Medulla oblongata (tissue), 1 donor: ENCODE results near the gene MEGF11.

Experiments used
- DNase-seq: peaks from one replicate; pipeline ENCODE4 v3.0.0-alpha.2; 2015; ENCODE audit errors: extremely low spot score

Gene MEGF11

GRCh38 chr15:65947041-65947440, 306.5 kb downstream of the MEGF11 start:
- DNase-seq = no peak

GRCh38 chr15:65945616-65946015, 307.9 kb downstream of the MEGF11 start:
- no peak for DNase-seq

DNA sequence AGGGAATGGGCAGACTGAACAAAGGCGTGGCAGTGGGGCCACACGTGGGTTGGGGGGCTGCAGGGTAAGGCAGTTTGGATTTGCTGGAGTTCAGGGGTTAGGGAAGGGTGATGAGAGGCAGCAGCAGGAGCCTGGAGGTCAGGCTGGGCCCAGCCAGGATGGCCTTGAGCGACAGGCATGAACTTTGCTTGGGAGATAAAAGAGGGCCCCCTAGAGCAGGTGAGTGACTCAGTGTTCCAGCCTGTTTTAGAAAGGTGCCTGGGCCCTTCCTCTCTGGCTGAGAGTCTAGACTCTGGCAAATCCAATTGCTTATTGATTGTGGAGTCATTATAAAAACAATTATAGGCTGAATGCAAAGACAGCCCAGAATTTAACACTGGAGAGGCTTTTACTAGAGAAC, 309.1 kb downstream of the MEGF11 start:
- no peak for DNase-seq

DNA sequence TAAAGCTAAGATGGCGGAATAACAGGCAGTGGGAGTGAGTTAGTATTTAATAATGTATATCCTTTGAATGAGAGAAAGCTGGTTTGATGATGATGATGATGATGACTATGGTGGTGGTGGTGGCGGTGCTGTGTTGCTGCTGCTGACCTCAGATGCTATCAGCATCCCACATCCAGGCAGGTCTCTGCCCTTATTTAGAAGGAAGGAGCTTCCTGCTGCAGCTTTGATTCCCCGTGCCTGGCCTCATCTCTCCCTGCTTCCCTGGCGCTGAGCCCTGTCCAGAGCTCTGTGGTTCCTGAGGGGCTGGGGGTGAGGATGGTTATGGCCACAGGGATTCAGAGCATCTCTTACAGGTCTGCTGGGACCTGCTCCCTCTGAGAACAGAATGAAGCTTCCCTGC, 311.1 kb downstream of the MEGF11 start:
- no peak for DNase-seq

GRCh38 chr15:65940618-65940909, 313.0 kb downstream of the MEGF11 start:
- no peak for DNase-seq

GRCh38 chr15:65939901-65940617, 313.5 kb downstream of the MEGF11 start:
- no peak for DNase-seq

GRCh38 chr15:65938604-65939003, 314.9 kb downstream of the MEGF11 start:
- DNase-seq = no peak

DNA sequence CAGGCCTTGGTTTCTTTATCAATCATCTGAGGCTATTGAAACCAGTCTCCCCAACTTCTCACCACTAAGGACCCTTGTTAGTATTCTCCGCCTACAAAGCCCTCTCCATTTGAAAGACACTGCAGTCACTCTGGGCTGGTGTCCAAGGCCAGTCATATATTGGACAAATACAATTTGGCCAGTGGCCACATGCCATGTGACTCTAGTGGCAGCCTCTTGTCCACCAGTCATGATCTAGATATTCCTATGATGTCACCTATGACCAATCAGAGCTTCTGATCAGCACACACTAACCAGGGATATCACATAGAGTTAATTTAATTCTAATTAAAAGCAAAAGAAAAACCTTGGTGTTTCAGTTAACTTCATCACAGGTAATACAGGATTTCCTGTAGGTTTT, 316.1 kb downstream of the MEGF11 start:
- peak; percentile 44 for DNase-seq

GRCh38 chr15:65937054-65937453, 316.5 kb downstream of the MEGF11 start:
- peak; percentile 27 for DNase-seq

DNA sequence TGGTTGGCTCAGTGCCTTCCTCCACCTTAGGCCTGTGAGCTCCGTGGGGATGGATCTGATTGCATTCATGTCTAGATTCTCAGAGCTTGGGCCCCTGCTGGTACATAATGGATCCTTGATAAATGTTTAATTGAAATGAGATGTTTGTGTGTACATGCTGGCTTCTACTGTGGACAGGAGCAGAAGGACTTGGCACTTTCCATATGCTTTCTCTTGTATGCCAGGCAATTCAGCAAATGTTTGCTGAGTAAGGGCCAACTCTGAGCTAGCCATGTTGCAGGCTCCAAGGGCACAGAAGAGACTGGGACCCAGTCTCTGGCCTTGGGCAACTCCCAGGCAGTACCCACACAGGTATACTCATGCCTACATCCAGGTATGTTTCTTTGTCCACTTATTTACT, 317.3 kb downstream of the MEGF11 start:
- DNase-seq = no peak

DNA sequence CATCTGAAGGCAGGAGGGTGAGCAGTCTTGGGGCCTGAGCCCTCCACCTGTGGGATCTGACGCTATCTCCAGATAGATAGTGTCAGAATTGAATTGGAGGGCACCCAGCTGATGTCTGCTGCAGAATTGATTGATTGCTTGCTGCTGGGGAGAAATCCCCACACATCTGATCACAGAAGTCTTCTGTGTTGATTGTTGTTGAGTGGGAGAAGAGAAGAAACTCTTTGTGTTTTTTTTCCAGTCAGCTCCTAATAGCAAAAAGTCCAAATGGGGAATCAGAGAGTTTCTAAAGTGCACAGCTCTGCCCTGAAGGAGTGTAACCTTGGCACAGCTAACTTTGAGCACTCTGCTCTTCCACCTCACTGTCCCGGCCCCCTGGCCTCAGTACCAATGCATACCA, 318.2 kb downstream of the MEGF11 start:
- peak; percentile 56 for DNase-seq

GRCh38 chr15:65931221-65931620, 322.3 kb downstream of the MEGF11 start:
- DNase-seq = no peak

GRCh38 chr15:65930134-65930533, 323.4 kb downstream of the MEGF11 start:
- DNase-seq = no peak

- no peak for DNase-seq
Observed at GRCh38 chr15:65929573-65929972, 324.0 kb downstream of the MEGF11 start.

DNA sequence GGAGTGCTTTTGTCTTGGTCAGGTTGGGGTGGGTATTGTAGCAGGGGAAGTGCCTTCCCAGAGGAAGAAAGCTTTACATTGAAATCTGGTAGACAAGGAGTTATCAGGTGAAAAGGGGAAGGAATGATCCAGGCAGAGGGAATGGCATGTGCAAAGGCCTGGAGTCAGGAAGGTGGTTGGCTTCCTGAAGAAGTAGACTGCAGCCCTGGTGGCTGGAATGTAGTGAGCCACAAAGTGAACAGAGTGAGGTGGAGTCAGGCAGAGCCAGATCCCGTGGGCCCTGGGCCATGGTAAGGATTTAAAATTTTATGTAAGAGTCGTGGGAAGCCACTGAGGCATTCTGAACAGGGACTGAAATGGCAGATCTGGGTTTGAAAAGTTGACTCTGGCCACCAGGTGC, 326.0 kb downstream of the MEGF11 start:
- DNase-seq = no peak

DNA sequence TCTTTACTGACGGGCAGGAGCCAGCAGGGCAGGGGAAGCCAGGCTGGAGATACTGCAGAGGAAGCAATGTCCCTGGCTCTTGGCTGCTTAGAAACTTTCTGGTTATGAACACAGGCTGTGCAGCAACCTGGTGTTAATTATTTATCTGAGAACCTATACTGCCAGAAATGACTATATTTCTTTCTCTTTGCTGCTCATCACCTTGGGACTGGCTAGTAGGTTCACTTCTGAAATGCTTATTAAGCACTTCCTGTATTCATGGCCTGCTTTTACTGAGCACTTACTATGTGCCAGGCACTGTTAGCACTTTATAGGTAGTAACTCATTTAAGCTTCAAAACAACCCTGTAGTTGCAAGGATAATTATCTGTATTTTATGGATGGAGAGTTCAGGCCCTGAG, 326.7 kb downstream of the MEGF11 start:
- DNase-seq = no peak

DNA sequence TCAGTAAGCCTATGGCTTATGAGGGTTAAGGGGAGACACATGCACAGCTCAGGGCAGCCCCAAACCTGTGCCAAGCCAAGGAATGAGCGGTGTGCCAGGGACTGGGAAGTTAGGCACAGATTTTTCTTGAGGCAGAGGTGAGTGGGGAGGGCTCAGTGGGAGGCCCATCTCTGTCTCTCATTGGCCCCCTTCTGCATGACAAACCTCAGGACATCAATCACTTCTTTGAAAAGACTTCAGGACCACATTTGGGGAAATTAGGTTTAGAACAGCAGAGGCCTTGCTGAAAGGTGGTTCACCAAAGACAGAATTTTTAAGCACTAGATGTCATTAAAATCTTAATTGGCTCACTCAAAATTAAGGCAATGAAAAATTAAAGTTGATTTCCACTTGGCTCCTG, 327.1 kb downstream of the MEGF11 start:
- no peak for DNase-seq

DNA sequence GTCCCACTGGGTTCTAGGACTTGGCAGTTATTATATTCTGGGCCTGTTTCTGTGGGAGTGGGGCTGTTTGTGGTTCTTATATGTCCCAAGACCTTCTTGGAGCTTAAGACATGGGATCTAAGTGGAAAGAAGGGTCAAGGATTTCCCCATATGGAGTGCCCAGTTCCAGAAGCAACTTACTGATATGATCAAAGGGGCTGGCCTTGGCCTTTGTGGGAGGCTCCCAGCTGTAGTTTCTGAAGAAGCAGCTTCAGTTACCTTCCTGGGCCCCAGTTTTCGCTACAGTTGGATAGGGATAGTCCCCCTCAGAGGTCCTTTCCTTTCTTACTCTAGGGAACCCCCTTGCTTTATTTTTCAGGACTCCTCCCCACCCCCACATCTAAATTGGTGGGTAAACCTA, 328.2 kb downstream of the MEGF11 start:
- DNase-seq = no peak

GRCh38 chr15:65924004-65924403, 329.5 kb downstream of the MEGF11 start:
- no peak for DNase-seq

DNA sequence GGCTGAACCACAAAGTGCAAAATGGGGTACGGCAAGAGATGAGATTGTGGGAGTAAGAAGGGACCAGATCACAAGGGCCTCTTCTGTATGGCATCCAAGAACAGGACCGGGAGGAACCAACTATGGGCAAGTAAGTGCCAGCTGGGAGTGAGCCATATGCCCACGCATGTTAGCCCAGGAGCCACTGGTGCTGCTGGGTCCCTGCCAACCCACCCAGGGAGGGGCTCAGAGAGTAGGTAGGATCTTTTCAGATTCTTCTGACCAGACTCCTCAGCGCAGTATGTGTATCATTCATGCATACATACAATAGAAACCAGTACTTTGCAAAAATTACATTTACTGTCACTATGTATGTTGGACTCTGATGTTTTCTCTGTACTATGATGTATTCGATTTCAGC, 330.3 kb downstream of the MEGF11 start:
- DNase-seq = no peak

GRCh38 chr15:65922621-65923020, 330.9 kb downstream of the MEGF11 start:
- no peak for DNase-seq

- peak; percentile 68 for DNase-seq
Observed at GRCh38 chr15:65921780-65922179, 331.8 kb downstream of the MEGF11 start.

- no peak for DNase-seq
Observed at GRCh38 chr15:65920825-65921309, 332.7 kb downstream of the MEGF11 start.

- no peak for DNase-seq
Observed at GRCh38 chr15:65920121-65920520, 333.4 kb downstream of the MEGF11 start.
